T1000 (cell line): ENCODE measurements around the gene PBX1.

Experiments
- DNase-seq: peaks from one replicate; lab custom pipeline; 2025; ENCODE audit warnings: mixed read lengths; lab: John Stamatoyannopoulos, UW

PBX1 gene

GRCh38 chr1:164563721-164564360, 4.9 kb downstream of the PBX1 start:
- DNase-seq = no peak

- DNase-seq = no peak
Observed at GRCh38 chr1:164564378-164564777, 5.4 kb downstream of the PBX1 start.

- DNase-seq = no peak
Observed at GRCh38 chr1:164565357-164565756, 6.4 kb downstream of the PBX1 start.

GRCh38 chr1:164567774-164568173, 8.8 kb downstream of the PBX1 start:
- no peak for DNase-seq

GRCh38 chr1:164569241-164569640, 10.3 kb downstream of the PBX1 start:
- DNase-seq = no peak

- DNase-seq = no peak
Observed at GRCh38 chr1:164569866-164570265, 10.9 kb downstream of the PBX1 start.

GRCh38 chr1:164571333-164571732, 12.3 kb downstream of the PBX1 start:
- DNase-seq = no peak

- no peak for DNase-seq
Observed at GRCh38 chr1:164575356-164575886, 16.4 kb downstream of the PBX1 start.

- DNase-seq = no peak
Observed at GRCh38 chr1:164576291-164577271, 17.6 kb downstream of the PBX1 start.

GRCh38 chr1:164577291-164577690, 18.3 kb downstream of the PBX1 start:
- no peak for DNase-seq

- DNase-seq = no peak
Observed at GRCh38 chr1:164578479-164579200, 19.7 kb downstream of the PBX1 start.

- no peak for DNase-seq
Observed at GRCh38 chr1:164579381-164579780, 20.4 kb downstream of the PBX1 start.

- DNase-seq = no peak
Observed at GRCh38 chr1:164581762-164582161, 22.8 kb downstream of the PBX1 start.

GRCh38 chr1:164583196-164583595, 24.2 kb downstream of the PBX1 start:
- no peak for DNase-seq

GRCh38 chr1:164583835-164584539, 25.0 kb downstream of the PBX1 start:
- DNase-seq = no peak

GRCh38 chr1:164586591-164586990, 27.6 kb downstream of the PBX1 start:
- DNase-seq = no peak

- no peak for DNase-seq
Observed at GRCh38 chr1:164587617-164588501, 28.9 kb downstream of the PBX1 start.

GRCh38 chr1:164588516-164589341, 29.7 kb downstream of the PBX1 start:
- DNase-seq = no peak

- DNase-seq = no peak
Observed at GRCh38 chr1:164589408-164589807, 30.4 kb downstream of the PBX1 start.
